Breast epithelium (tissue), 4 donors: Measurements from ENCODE around the gene EXOC1L. TPM values are rescaled to one million over a fixed set of nuclear protein-coding genes. Genes with fewer than 3 reads are reported as not detected.

Experiments
- DNase-seq, 2 donors: peaks; one replicate each; pipeline ENCODE4 v3.0.0-alpha.2; 2019; ENCODE audit warnings: low spot score in 2 of 2
- H3K27ac ChIP-seq, 2 donors: fragments of 200-600 bp; sonication (generic) in 1 of 2; one replicate each; pipeline ENCODE4 v1.5.1; 2016 to 2019; ENCODE audit warnings: mild to moderate bottlenecking in 1 of 2
- H3K27me3 ChIP-seq, 2 donors: fragments of 200-600 bp; sonication (generic) in 1 of 2; one replicate each; pipeline versions ENCODE4 v1.5.1 to v1.6.0; 2017 to 2019; ENCODE audit warnings: control low read depth in 1 of 2, mild to moderate bottlenecking in 1 of 2
- H3K36me3 ChIP-seq: fragments of 200-600 bp; one replicate; pipeline ENCODE4 v1.5.1; 2019
- H3K4me1 ChIP-seq, 2 donors: fragments of 200-600 bp; sonication (generic); one replicate each; pipeline ENCODE4 v1.5.1; 2016 to 2019; ENCODE audit warnings: control low read depth in 1 of 2
- H3K4me3 ChIP-seq, 3 donors: fragments of 200-600 bp; sonication (generic); 1 replicate in 2 of 3; 2 replicates in 1 of 3; pipeline ENCODE4 v1.5.1; 2016 to 2019; ENCODE audit warnings: mild to moderate bottlenecking in 3 of 3, moderate library complexity in 2 of 3
- H3K9me3 ChIP-seq, 2 donors: fragments of 200-600 bp; sonication (generic) in 1 of 2; one replicate each; pipeline ENCODE4 v1.5.1; 2016 to 2019; ENCODE audit warnings: control low read depth in 1 of 2
- CTCF ChIP-seq, 3 donors: fragments of 450-650 bp; IDR thresholded peaks; one replicate each; pipeline ENCODE4 v1.5.1; 2016 to 2017; ENCODE audit warnings: antibody characterized with exemption in 3 of 3, mild to moderate bottlenecking in 3 of 3, moderate library complexity in 3 of 3
- POLR2A ChIP-seq: fragments of 450-650 bp; IDR thresholded peaks from one replicate; pipeline ENCODE4 v1.6.1; 2016; ENCODE audit warnings: antibody characterized with exemption, mild to moderate bottlenecking, moderate library complexity
- POLR2AphosphoS5 ChIP-seq, 3 donors: sonication (generic); formaldehyde crosslinking; IDR thresholded peaks; one replicate each; pipeline ENCODE4 v1.6.1; 2017; ENCODE audit warnings: antibody characterized with exemption in 3 of 3
- intact Hi-C: fragments of 100-400 bp; cut with DNase I; formaldehyde crosslinking; loops from one replicate; pipeline ENCODE4 v1.15.1; 2023; ENCODE audit warnings: low total_unique reads
- total RNA-seq, 3 donors: library from RNA; depleted of rRNA; stranded (reverse); fragments of >200 nt; gene quantifications; one replicate each; pipeline ENCODE4 v1.1.0, GENCODE V29; 2016

EXOC1L gene
- total RNA-seq, 3 donors from 2014 or later = not detected

- Histone ChIP-seq H3K4me1 (no peaks in the 10 kb centered on the region), H3K9me3 (no peaks in the 10 kb centered on the region), H3K27me3 (no peaks in the 10 kb centered on the region), H3K36me3 (no peaks in the 10 kb centered on the region), H3K4me3 (no peak overlapping the region), H3K27ac (no peak overlapping the region)
- no peak for DNase-seq
- intact Hi-C loops = no loop called here
- TF ChIP-seq POLR2AphosphoS5 (IDR thresholded peaks at IDR 0.05) (no peak), CTCF (IDR thresholded peaks at IDR 0.05) (no peak), POLR2A (no peak)
Observed at GRCh38 chr4:55822329-55822728, 2.7 kb downstream of the EXOC1L start.

GRCh38 chr4:55824865-55825264 is 5.3 kb downstream of the EXOC1L start:
- Histone ChIP-seq H3K9me3 (no peaks in the 10 kb centered on the region), H3K4me1 (no peaks in the 10 kb centered on the region), H3K27ac (no peak overlapping the region), H3K27me3 (no peaks in the 10 kb centered on the region), H3K36me3 (no peaks in the 10 kb centered on the region), H3K4me3 (no peak overlapping the region)
- TF ChIP-seq CTCF (IDR thresholded peaks at IDR 0.05) = no peak
- TF ChIP-seq POLR2AphosphoS5 (IDR thresholded peaks at IDR 0.05) = no peak
- TF ChIP-seq POLR2A = no peak
- no peak for DNase-seq
- intact Hi-C loops = no loop called here

GRCh38 chr4:55826986-55827385 is 7.4 kb downstream of the EXOC1L start:
- H3K27me3 ChIP-seq = peaks cover 0 to 3% of the 10 kb centered on the region in 2 donors
- H3K4me1 ChIP-seq = no peaks in the 10 kb centered on the region
- H3K27ac ChIP-seq = no peak overlapping the region
- DNase-seq = no peak
- H3K9me3 ChIP-seq = no peaks in the 10 kb centered on the region
- intact Hi-C loops = no loop called here
- H3K4me3 ChIP-seq = no peak overlapping the region
- no peaks in the 10 kb centered on the region for H3K36me3 ChIP-seq
- TF ChIP-seq POLR2A (no peak), CTCF (IDR thresholded peaks at IDR 0.05) (no peak), POLR2AphosphoS5 (IDR thresholded peaks at IDR 0.05) (no peak)

GRCh38 chr4:55827582-55827981 is 8.0 kb downstream of the EXOC1L start:
- Histone ChIP-seq H3K9me3 (no peaks in the 10 kb centered on the region), H3K36me3 (no peaks in the 10 kb centered on the region), H3K27ac (no peak overlapping the region), H3K27me3 (peaks cover 0 to 3% of the 10 kb centered on the region in 2 donors), H3K4me1 (no peaks in the 10 kb centered on the region), H3K4me3 (no peak overlapping the region)
- no peak for DNase-seq
- intact Hi-C loops = no loop called here
- no peak for TF ChIP-seq POLR2A

- no peaks in the 10 kb centered on the region for H3K36me3 ChIP-seq
- H3K27ac ChIP-seq = no peak overlapping the region
- peaks cover 0 to 3% of the 10 kb centered on the region in 2 donors for H3K27me3 ChIP-seq
- DNase-seq = no peak
- H3K4me3 ChIP-seq = no peak overlapping the region
- TF ChIP-seq CTCF (IDR thresholded peaks at IDR 0.05) (no peak), POLR2AphosphoS5 (IDR thresholded peaks at IDR 0.05) (no peak), POLR2A (no peak)
- H3K4me1 ChIP-seq = no peaks in the 10 kb centered on the region
- H3K9me3 ChIP-seq = no peaks in the 10 kb centered on the region
- intact Hi-C loops = no loop called here
Observed at GRCh38 chr4:55830048-55830447, 10.5 kb downstream of the EXOC1L start.

GRCh38 chr4:55830716-55831115 is 11.1 kb downstream of the EXOC1L start:
- TF ChIP-seq POLR2AphosphoS5 (IDR thresholded peaks at IDR 0.05) (no peak), POLR2A (no peak), CTCF (IDR thresholded peaks at IDR 0.05) (no peak)
- no peaks in the 10 kb centered on the region for H3K4me1 ChIP-seq
- H3K9me3 ChIP-seq = no peaks in the 10 kb centered on the region
- intact Hi-C loops = no loop called here
- H3K4me3 ChIP-seq = no peak overlapping the region
- H3K27me3 ChIP-seq = peaks cover 0 to 3% of the 10 kb centered on the region in 2 donors
- no peak for DNase-seq
- H3K36me3 ChIP-seq = no peaks in the 10 kb centered on the region
- no peak overlapping the region for H3K27ac ChIP-seq
